NCI-H2171 treated with DMSO at 0.1 percent for 48 hours (cell line): ENCODE results near the gene ALDH3B2.
"Not testable (repeated sequence)": the region's sequence is repeated elsewhere in the genome, so short reads cannot be mapped to it uniquely, and the experiment has no call there.

Source experiments
- DNase-seq: peaks from one replicate; lab custom pipeline; 2025; lab: John Stamatoyannopoulos, UW

ALDH3B2 gene

GRCh38 chr11:67662142-67662834 is 12.1 kb downstream of the ALDH3B2 start:
- DNase-seq = no peak

GRCh38 chr11:67660752-67661151 is 13.7 kb downstream of the ALDH3B2 start:
- not testable (repeated sequence) for DNase-seq

DNA sequence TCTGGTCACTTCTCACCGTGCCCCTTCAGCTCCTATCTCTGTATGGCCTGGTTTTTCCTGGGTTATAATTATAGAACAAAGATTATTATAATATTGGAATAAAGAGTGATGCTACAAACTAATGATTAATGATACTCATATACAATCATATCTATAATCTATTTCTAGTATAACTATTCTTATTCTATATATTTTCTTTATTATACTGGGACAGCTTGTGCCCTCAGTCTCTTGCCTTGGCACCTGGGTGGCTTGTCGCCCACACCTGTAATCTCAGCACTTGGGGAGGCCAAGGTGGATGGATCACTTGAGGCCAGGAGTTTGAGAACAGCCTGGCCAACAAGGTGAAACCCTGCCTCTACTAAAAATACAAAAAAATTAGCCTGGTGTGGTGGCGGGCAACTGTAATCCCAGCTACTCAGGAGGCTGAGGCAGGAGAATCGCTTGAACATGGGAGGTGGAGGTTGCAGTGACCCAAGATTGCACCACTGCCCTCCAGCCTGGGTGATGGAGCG is 14.7 kb downstream of the ALDH3B2 start:
- DNase-seq = not testable (repeated sequence)

- no peak for DNase-seq
Observed at GRCh38 chr11:67657300-67657699, 17.1 kb downstream of the ALDH3B2 start.

- DNase-seq = no peak
Observed at GRCh38 chr11:67656278-67656922, 18.0 kb downstream of the ALDH3B2 start.

GRCh38 chr11:67654225-67654624 is 20.2 kb downstream of the ALDH3B2 start:
- no peak for DNase-seq

DNA sequence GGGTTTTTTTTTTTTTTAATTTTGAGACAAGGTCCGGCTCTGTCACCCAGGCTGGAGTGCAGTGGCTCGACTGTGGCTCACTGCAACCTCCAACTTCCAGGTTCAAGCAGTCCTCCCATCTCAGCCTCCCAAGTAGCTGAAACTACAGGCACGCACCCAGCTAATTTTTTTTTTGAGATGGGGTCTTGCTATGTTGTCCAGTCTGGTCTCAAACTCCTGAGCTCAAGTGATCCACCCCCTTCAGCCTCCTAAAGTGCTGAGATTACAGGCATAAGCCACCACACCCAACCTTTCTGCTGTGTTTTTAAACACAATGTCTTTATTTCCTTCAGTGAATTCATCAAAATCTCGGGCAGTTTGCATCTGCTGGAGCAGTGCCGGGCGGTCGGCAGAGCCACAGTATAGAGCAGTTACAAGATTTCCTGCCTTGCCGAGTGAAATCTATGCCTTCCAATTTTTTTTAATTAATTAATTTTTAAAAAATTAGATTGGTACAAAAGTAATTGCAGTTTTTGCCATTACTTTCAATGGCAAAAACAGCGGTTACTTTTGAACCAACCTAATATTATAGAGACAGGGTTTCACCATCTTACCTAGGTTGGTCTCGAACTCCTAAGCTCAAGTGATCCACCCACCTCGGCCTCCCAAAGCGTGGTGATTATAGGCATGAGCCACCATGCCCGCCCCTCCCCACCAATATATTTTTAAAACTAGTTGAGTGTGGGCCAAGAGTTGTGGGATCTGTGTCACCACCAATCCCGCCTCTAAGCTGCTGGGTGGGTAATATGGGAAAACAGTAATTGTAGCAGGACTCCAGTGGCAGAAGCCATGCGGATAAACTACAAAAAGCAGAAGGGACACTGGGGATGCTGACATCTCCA is 21.2 kb downstream of the ALDH3B2 start:
- DNase-seq = no peak

- peak; percentile 35 for DNase-seq
Observed at GRCh38 chr11:67651976-67652781, 22.2 kb downstream of the ALDH3B2 start.

DNA sequence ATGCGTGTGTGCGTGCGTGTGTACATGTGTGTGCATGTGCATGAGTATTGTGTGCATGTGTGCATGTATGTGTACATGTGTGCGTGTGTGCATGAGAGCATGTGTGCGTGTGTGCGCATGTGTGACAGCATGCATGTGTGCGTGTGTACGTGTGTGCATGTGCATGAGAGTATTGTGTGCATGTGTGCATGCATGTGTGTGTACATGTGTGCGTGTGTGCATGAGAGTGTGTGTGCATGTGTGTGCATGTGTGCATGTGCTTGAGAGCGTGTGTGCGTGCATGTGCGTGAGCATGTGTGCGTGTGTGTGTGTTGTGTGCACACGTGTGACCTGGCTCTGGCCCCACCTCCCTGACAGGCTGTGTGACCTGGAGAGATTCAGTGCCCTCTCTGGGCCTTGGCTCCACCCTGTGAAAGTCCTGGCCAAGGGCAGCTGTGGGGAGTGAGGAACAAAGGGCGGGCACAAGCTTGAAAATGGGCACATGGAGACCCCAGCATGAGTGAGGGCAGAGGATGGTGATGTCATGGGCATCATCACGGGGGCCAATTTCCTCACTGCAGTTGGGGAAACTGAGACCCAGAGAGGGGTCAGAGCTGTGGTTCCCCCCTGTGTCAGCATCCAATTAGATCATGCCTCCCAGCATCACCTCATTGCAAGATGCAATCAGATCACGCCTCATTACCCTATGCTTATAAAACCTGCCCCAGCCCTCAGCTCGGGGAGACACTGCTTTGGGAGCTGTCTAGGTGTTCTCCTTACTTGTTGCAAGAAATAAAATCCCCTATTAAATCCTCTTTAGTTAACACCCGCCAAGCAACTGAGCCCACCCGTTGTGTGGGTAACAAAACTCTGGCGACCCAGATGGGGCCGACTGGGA is 24.6 kb downstream of the ALDH3B2 start:
- DNase-seq = peak; percentile 8

DNA sequence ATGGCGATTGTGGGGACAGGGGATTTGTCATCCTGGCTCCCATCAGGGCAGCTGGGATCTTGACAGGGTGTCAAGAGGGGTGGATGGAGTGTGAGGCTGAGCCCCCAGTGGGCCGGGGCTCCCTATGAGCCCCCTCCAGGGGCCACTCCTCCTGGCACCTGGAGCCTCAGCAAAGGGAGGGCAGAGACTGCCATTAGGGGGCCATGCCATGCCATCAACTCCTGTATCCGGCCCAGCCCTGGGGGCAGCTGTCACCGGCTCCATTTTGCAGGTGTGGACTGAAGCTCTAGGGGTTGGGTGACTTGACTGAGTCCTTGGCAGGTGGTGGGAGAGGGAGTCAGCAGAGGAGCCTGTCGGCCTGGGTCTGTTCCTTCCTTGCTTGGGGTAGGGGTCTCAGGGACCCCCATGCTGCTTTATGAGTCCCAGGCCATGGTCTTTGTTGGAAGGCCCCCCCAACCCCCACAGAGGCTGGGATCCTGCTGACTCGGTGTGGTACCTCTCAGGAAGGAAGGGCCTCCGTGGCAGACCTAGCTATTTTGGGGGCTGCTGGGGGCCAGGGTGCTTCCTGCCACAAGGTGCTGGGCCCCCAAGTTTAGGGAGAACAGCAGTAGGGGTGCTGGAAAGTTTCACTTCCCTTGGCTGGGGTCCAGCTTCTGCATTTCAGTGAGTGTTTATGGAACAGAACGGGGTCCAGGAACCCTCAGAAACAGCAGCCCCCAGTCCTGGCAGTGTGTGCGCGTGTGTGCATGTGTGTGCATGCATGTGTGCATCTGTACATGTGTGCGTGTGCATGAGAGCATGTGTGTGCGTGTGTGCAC is 25.4 kb downstream of the ALDH3B2 start:
- DNase-seq = no peak

DNA sequence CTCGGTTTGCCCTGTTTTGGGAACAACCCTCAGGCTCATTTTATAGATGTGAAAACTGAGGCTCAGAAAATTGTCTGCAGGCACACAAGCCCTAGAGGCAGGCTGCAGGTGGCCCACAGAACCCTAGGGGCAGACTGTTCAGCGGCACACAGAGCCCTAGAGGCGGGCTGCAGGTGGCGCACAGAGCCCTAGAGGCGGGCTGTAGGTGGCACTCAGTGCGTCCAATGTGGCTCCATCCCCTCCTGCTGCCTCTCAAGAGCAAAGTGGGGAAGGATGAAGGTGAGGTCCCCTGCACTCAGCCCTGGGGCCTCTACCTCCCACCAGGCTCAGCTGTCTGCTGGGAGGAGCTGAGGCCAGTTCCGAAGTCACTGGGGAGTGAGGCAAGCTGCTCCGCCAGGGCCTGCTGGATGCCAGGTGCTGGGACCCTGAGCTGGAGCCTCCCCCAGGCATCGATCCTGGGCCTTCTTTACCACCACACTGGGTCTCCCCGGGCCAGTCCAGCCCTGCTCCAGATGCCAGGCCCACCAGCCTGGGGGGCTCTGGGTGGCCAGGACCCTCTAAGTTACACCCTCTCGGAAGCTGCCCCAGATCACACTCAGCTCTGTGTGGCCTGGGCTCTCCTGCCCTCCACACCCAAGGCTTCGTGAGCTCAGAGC is 26.2 kb downstream of the ALDH3B2 start:
- DNase-seq = peak; percentile 31

DNA sequence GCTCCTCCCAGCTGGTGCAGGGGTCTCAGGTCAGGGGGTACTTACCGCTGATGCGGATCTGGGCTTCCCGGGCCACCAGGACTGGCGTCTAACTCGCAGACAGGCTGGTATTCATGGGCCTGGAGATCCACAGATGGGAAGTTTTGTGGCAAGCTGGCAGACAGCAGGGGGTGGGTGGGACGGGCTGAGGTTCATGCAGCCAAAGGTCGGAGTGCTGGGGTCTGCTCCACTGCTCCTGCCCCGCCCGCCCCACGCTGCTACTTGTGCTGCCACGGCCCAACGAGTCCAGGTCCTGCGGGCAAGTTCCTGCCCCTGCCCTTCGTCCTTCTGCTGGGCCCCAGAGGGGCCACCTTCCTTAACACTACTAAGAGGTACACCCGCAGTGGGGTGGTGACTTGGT is 27.0 kb downstream of the ALDH3B2 start:
- DNase-seq = no peak

- DNase-seq = no peak
Observed at GRCh38 chr11:67646535-67647336, 27.7 kb downstream of the ALDH3B2 start.

DNA sequence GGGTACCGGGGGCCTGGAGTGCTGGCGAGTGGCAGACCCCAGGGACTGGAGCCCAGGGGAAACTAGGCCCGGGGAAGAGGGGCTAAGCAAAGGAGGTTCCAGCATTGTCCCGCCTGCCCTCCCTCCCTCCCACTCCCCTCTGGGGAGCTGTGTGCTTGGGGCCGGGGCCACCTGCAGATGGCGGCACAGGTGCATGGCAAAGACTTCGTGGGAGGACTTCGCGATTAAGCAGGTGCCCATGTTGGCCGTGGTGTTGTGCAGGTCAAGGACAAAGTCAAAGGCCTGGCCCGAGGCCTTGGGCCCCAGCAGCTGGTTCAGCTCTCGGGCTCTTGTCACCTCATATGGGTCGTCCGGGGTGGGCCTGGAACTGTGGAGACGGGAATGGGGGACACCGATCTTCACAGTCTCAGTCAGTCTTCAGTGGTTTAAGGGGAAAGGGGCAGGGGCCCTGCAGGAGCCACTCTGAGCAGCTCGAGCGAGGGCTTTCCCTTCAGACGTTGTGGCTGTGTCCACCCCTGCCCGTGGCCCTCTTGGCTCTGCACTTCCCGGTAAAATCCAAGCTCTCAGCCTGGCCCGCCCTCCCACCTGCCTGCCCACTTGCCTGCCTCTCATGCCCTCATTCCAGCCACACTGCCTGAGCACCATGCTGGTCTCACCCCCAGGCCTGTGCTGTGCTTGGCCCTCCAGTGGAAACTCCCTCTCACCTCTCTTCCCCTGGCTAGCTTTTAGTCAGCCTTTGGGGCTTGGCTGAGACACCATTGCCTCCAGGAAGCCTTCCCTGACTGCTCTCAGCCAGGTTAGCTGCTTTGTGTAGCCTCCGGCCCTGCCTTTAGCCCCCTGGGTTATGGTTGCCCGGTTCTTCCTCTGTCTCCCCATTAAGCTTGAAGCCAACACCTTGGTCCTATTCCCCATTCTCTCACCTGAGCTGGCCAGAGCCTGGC is 28.6 kb downstream of the ALDH3B2 start:
- DNase-seq = no peak

GRCh38 chr11:67644472-67645418 is 29.7 kb downstream of the ALDH3B2 start:
- DNase-seq = no peak

GRCh38 chr11:67644042-67644441 is 30.4 kb downstream of the ALDH3B2 start:
- DNase-seq = no peak
